ENCODE results near the gene EEF1A2.

EEF1A2 gene

GRCh38 chr20:63487781-63488241 lies 11.1 kb downstream of the EEF1A2 start:
- POLR2A ChIA-PET, result no interaction called here
- no peak for TF ChIP-seq CTCF (IDR thresholded peaks at IDR 0.05; ENCODE audit: insufficient read depth, low read length, missing control alignments)
- CTCF ChIA-PET, result interaction anchor here (1.0 kb wide), 1 partner anchor 8 kb away, joined by 3 read pairs; no protein-coding TSS in a partner anchor

GRCh38 chr20:63487116-63487764 lies 11.6 kb downstream of the EEF1A2 start:
- no peak overlapping the region for H3K4me3 ChIP-seq (ENCODE audit: low read depth, low read length)
- ChIA-PET CTCF (interaction anchor here (1.0 kb wide), 1 partner anchor 9 kb away, joined by 3 read pairs; no protein-coding TSS in a partner anchor), POLR2A (no interaction called here)
- no peak for DNase-seq (ENCODE audit: low read depth, low spot score)
- TF ChIP-seq CTCF (IDR thresholded peaks at IDR 0.05; ENCODE audit: insufficient read depth, low read length, missing control alignments), result no peak

More at GRCh38 chr20:63487781-63488241, 11.1 kb downstream of the EEF1A2 start:
- no peak for DNase-seq (ENCODE audit: low read depth, low spot score)
- H3K4me3 ChIP-seq (ENCODE audit: low read depth, low read length), result no peak overlapping the region

GRCh38 chr20:63486300-63486855 lies 12.5 kb downstream of the EEF1A2 start:
- H3K4me3 ChIP-seq (ENCODE audit: low read depth, low read length), result no peak overlapping the region
- TF ChIP-seq CTCF (IDR thresholded peaks at IDR 0.05; ENCODE audit: insufficient read depth, low read length, missing control alignments), result no peak
- ChIA-PET CTCF (no interaction called here), POLR2A (no interaction called here)
- DNase-seq (ENCODE audit: low read depth, low spot score), result no peak

- POLR2A ChIA-PET, result no interaction called here
- TF ChIP-seq CTCF (IDR thresholded peaks at IDR 0.05; ENCODE audit: insufficient read depth, low read length, missing control alignments), result no peak
- CTCF ChIA-PET, result interaction anchor here (0.7 to 2.2 kb wide), 2 partner anchors 11 to 176 kb away, joined by 3 to 12 read pairs; no protein-coding TSS in a partner anchor
- DNase-seq (ENCODE audit: low read depth, low spot score), result no peak
- no peak overlapping the region for H3K4me3 ChIP-seq (ENCODE audit: low read depth, low read length)
Measured at GRCh38 chr20:63484651-63485403, 14.1 kb downstream of the EEF1A2 start.

- H3K4me3 ChIP-seq (ENCODE audit: low read depth, low read length), result no peak overlapping the region
- ChIA-PET CTCF (interaction anchor here (0.7 to 2.2 kb wide), 2 partner anchors 12 to 176 kb away, joined by 3 to 12 read pairs; no protein-coding TSS in a partner anchor), POLR2A (no interaction called here)
- no peak for TF ChIP-seq CTCF (IDR thresholded peaks at IDR 0.05; ENCODE audit: insufficient read depth, low read length, missing control alignments)
- DNase-seq (ENCODE audit: low read depth, low spot score), result no peak
Measured at GRCh38 chr20:63484236-63484635, 14.6 kb downstream of the EEF1A2 start.

GRCh38 chr20:63483834-63484233 lies 15.0 kb downstream of the EEF1A2 start:
- H3K4me3 ChIP-seq (ENCODE audit: low read depth, low read length), result no peak overlapping the region
- CTCF ChIA-PET, result interaction anchor here (2.2 kb wide), 1 partner anchor 12 kb away, joined by 12 read pairs; no protein-coding TSS in a partner anchor
- DNase-seq (ENCODE audit: low read depth, low spot score), result no peak
- POLR2A ChIA-PET, result no interaction called here
- TF ChIP-seq CTCF (IDR thresholded peaks at IDR 0.05; ENCODE audit: insufficient read depth, low read length, missing control alignments), result no peak
